GM23248 (cell line): Measurements from ENCODE around the gene ACVR1. TPM values are rescaled to one million over a fixed set of nuclear protein-coding genes. Genes with fewer than 3 reads are reported as not detected.

Experiments used
- DNase-seq: peaks from one replicate; pipeline ENCODE4 v3.0.0-alpha.2; 2015
- H2AFZ ChIP-seq: fragments of 200-600 bp; sonication (generic); 2 replicates; pipeline ENCODE4 v1.6.1; 2016; ENCODE audit warnings: antibody characterized with exemption
- H3F3A ChIP-seq: fragments of 200-600 bp; sonication (generic); 2 replicates; pipeline ENCODE4 v1.6.1; 2016; ENCODE audit warnings: mild to moderate bottlenecking, antibody characterized with exemption, mixed run types; ENCODE audit not compliant: insufficient read depth
- H3K27ac ChIP-seq: fragments of 200-600 bp; sonication (generic); 2 replicates; pipeline ENCODE4 v1.5.1; 2016; ENCODE audit warnings: mild to moderate bottlenecking
- H3K27me3 ChIP-seq: fragments of 200-600 bp; sonication (generic); replicated peaks from 2 replicates; pipeline ENCODE4 v1.6.1; 2016; ENCODE audit warnings: mild to moderate bottlenecking; ENCODE audit not compliant: insufficient read depth
- H3K36me3 ChIP-seq: fragments of 200-600 bp; sonication (generic); 2 replicates; pipeline ENCODE4 v1.6.1; 2016; ENCODE audit warnings: low read depth, mild to moderate bottlenecking
- H3K4me1 ChIP-seq: fragments of 200-600 bp; sonication (generic); 2 replicates; pipeline ENCODE4 v1.6.1; 2016; ENCODE audit warnings: mild to moderate bottlenecking; ENCODE audit not compliant: insufficient read depth
- H3K4me2 ChIP-seq: fragments of 200-600 bp; sonication (generic); one replicate; pipeline ENCODE4 v1.6.1; 2016; ENCODE audit warnings: mild to moderate bottlenecking; ENCODE audit not compliant: unreplicated experiment
- H3K4me3 ChIP-seq: fragments of 200-600 bp; sonication (generic); 2 replicates; pipeline ENCODE4 v1.5.1; 2016; ENCODE audit warnings: mild to moderate bottlenecking
- H3K79me2 ChIP-seq: fragments of 200-600 bp; sonication (generic); 2 replicates; pipeline ENCODE4 v1.6.1; 2016; ENCODE audit warnings: mild to moderate bottlenecking; ENCODE audit not compliant: insufficient read depth
- H3K9ac ChIP-seq: fragments of 200-600 bp; sonication (generic); 2 replicates; pipeline ENCODE4 v1.6.1; 2016; ENCODE audit warnings: mild to moderate bottlenecking
- H3K9me2 ChIP-seq: fragments of 200-600 bp; sonication (generic); 2 replicates; pipeline ENCODE4 v1.6.1; 2016; ENCODE audit warnings: mixed run types, mild to moderate bottlenecking, moderate library complexity; ENCODE audit not compliant: insufficient read depth
- H3K9me3 ChIP-seq: fragments of 200-600 bp; sonication (generic); one replicate; pipeline ENCODE4 v1.6.1; 2017; ENCODE audit warnings: low read depth
- H4K20me1 ChIP-seq: fragments of 200-600 bp; sonication (generic); 2 replicates; pipeline ENCODE4 v1.6.0; 2016; ENCODE audit not compliant: insufficient read depth
- EZH2 ChIP-seq: fragments of 200-600 bp; sonication (generic); IDR thresholded peaks from 2 replicates; pipeline ENCODE4 v1.6.1; 2018; ENCODE audit warnings: antibody characterized with exemption, mild to moderate bottlenecking; ENCODE audit not compliant: insufficient read depth, poor library complexity, severe bottlenecking
- EZH2phosphoT487 ChIP-seq: fragments of 200-600 bp; sonication (generic); IDR thresholded peaks from 2 replicates; pipeline ENCODE4 v1.6.1; 2018; ENCODE audit warnings: antibody characterized with exemption, moderate library complexity, mild to moderate bottlenecking, low read depth; ENCODE audit not compliant: insufficient read depth
- WGBS, 2 experiments: methylation state at CpG; one replicate each; pipeline ENCODE4 v1.1.6; 2015 to 2017; ENCODE audit warnings: low lambda C conversion rate in 2 of 2, low coverage in 1 of 2; ENCODE audit errors: missing lambda C conversion rate in 2 of 2; 5-methylcytosine and 5-hydroxymethylcytosine counted together
- in situ Hi-C: fragments of 300-500 bp; cut with MboI; formaldehyde crosslinking; loops from 2 replicates; pipeline ENCODE4 v1.15.0; 2020
- polyA plus RNA-seq: library from polyadenylated mRNA; unstranded; fragments of >200 nt; fragmentation: Nextera tagmentation; extraction: Ambion mirVana; gene quantifications from 2 replicates; pipeline ENCODE4 v1.2.1, GENCODE V29; 2016
- total RNA-seq: library from RNA; depleted of rRNA; stranded (reverse); fragments of >200 nt; shearing (Covaris generic); gene quantifications from 2 replicates; pipeline ENCODE4 v1.2.3, GENCODE V29; 2014

The ACVR1 gene
- total and polyA plus RNA-seq, 2 experiments from 2014 or later = 16.2 to 31.3 TPM

DNA sequence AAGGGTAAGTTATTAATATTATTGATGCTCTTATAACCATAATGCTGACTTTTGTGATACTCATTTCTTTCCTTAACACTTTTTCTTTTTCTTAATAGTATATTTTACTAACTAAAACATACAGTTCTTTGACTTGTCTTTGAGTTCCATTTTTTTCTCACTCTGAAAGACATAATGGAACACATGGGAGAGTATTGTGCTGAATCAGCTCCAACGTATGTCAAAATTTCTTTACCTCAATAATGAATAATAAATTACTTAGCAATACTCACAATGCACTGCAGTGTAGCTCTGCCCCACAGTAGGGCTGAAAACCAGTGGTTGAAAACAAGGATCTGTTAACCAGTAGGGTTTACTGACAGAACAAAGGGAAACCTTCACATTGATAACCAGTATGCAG is 40.7 kb downstream of the ACVR1 start:
- TF ChIP-seq EZH2phosphoT487 = no peak
- no peak for TF ChIP-seq EZH2
- in situ Hi-C loops = no loop called here
- no peak overlapping the region for H3K4me2 ChIP-seq
- H3K4me1 ChIP-seq = peaks cover 44% of the 10 kb centered on the region
- no peak overlapping the region for H3K27ac ChIP-seq
- H3K9ac ChIP-seq = no peak overlapping the region
- 92 to 100% methylated on average over 1 of the region's 1 CpG for WGBS, 2 experiments
- no peaks in the 10 kb centered on the region for H3K9me3 ChIP-seq
- H3K79me2 ChIP-seq = peaks cover 85% of the 10 kb centered on the region
- no peak overlapping the region for H2AFZ ChIP-seq
- no peaks in the 10 kb centered on the region for H3K9me2 ChIP-seq
- H3K27me3 ChIP-seq = no peaks in the 10 kb centered on the region
- no peaks in the 10 kb centered on the region for H3K36me3 ChIP-seq
- DNase-seq = no peak
- H4K20me1 ChIP-seq = no peaks in the 10 kb centered on the region
- peaks cover 22% of the 10 kb centered on the region for H3F3A ChIP-seq
- H3K4me3 ChIP-seq = no peak overlapping the region

DNA sequence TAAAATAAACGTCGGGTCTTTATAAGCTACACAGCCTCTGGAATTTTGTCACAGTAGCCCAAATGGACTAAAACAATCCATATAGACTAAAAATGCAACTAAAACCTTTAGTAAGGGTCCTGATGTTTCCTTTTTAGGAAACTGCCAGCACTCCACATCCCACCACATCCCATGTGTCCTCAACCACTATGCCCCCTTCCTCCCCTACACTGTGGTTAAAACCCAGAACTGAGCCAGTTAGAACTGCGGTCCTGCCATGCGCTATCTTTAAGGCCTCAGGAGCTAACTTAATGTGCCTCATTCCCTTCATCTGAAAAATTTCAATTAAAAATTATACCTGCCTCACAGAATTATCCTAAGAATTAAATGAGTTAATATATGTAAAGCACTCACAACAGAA is 41.1 kb downstream of the ACVR1 start:
- Histone ChIP-seq H3K27ac (no peak overlapping the region), H3K9ac (no peak overlapping the region), H3K4me3 (no peak overlapping the region), H3K27me3 (no peaks in the 10 kb centered on the region), H3F3A (peaks cover 22% of the 10 kb centered on the region), H3K79me2 (peaks cover 85% of the 10 kb centered on the region), H2AFZ (no peak overlapping the region), H3K9me2 (no peaks in the 10 kb centered on the region), H3K9me3 (no peaks in the 10 kb centered on the region), H3K4me2 (no peak overlapping the region), H3K4me1 (peaks cover 46% of the 10 kb centered on the region), H4K20me1 (no peaks in the 10 kb centered on the region), H3K36me3 (no peaks in the 10 kb centered on the region)
- 81 to 85% methylated on average over 4 of the region's 4 CpGs for WGBS, 2 experiments
- TF ChIP-seq EZH2phosphoT487 (no peak), EZH2 (no peak)
- in situ Hi-C loops = no loop called here
- DNase-seq = no peak

DNA sequence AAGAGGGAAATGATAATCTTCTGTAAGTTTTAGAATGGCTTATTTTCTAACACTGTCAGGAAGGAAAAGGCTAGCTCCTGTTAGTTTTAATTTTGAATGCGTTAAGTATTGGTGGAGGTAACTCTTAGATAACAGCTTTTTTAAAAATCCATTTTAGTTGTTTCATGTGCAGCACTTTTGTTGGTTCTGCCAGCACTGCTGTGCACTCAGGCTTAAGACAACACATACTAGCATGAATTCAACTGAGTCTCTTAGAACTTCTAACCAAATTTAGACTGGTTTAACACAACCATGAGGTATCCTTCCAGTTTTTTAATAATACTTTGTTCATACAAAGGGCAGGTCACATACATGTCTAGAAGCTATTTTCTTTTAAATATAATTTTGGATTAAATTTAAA is 42.4 kb downstream of the ACVR1 start:
- H3K9me2 ChIP-seq = no peaks in the 10 kb centered on the region
- H2AFZ ChIP-seq = no peak overlapping the region
- no peak for DNase-seq
- peaks cover 88% of the 10 kb centered on the region for H3K79me2 ChIP-seq
- H3K4me2 ChIP-seq = no peak overlapping the region
- H3K4me3 ChIP-seq = no peak overlapping the region
- no peaks in the 10 kb centered on the region for H3K9me3 ChIP-seq
- H3K27me3 ChIP-seq = no peaks in the 10 kb centered on the region
- no peak overlapping the region for H3K27ac ChIP-seq
- TF ChIP-seq EZH2phosphoT487 = no peak
- TF ChIP-seq EZH2 = no peak
- in situ Hi-C loops = no loop called here
- H3K4me1 ChIP-seq = peaks cover 35% of the 10 kb centered on the region
- H4K20me1 ChIP-seq = no peaks in the 10 kb centered on the region
- H3K36me3 ChIP-seq = no peaks in the 10 kb centered on the region
- no peak overlapping the region for H3K9ac ChIP-seq
- peaks cover 20% of the 10 kb centered on the region for H3F3A ChIP-seq
- WGBS, 2 experiments = 97 to 100% methylated on average over 1 of the region's 1 CpG

DNA sequence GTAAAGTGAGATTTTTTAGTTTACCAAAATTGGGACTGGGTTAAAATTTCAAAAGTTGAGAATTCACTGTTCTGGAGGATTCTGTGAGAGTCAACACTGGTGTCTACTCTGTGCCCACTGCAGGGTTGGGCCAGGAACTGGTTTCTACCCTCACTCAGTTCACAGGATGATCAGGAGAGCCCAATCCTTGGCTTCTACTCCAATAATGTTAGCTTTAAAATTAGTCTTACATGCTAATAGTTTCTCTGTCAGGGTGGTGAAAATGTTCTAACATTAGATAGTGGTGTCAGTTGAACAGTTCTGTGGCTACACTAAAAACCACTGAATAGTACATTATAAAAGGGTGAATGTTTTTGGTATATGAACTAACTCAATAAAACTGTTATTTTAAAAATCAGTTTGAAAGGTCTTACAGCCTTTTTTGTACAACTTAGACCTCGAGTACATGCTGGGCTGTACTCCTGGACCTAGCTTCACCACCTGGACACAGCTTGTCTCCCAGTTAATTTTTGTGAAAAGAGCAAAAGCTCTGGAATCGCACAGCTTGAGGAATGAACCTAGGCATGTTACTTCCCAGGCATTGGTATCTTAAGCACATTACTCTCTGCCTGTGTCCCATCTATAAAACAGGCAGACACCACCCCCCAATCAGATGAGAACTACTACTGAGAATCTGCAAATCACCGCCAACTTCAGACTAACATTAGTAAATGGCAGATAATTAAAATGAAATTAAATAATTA is 44.4 kb downstream of the ACVR1 start:
- Histone ChIP-seq H3K4me1 (peaks cover 18% of the 10 kb centered on the region), H3K9me3 (no peaks in the 10 kb centered on the region), H3K9me2 (no peaks in the 10 kb centered on the region), H3K36me3 (no peaks in the 10 kb centered on the region), H3K27me3 (no peaks in the 10 kb centered on the region), H3K9ac (peak overlapping the region; percentile 28; the same call in 1 of the 2 replicates), H3K79me2 (peaks cover 96% of the 10 kb centered on the region), H3K4me2 (peak overlapping the region; percentile 64), H4K20me1 (no peaks in the 10 kb centered on the region), H2AFZ (no peak overlapping the region), H3K27ac (peak overlapping the region; percentile 78), H3K4me3 (no peak overlapping the region), H3F3A (peaks cover 4% of the 10 kb centered on the region)
- no peak for DNase-seq
- TF ChIP-seq EZH2 = no peak
- TF ChIP-seq EZH2phosphoT487 = no peak
- in situ Hi-C loops = no loop called here
- WGBS, 2 experiments = 97 to 98% methylated on average over 3 of the region's 3 CpGs
